GM18517 (cell line): ENCODE data around the gene TP53TG3C.
"Not testable (repeated sequence)": the region's sequence is repeated elsewhere in the genome, so short reads cannot be mapped to it uniquely, and the experiment has no call there.

Experiments used
- ATAC-seq: cut with Tn5 transposase; IDR thresholded peaks from one replicate; pipeline ENCODE4 v1.9.1; 2021; ENCODE audit warnings: mild to moderate bottlenecking, moderate library complexity; ENCODE audit not compliant: unreplicated experiment

Gene TP53TG3C

DNA sequence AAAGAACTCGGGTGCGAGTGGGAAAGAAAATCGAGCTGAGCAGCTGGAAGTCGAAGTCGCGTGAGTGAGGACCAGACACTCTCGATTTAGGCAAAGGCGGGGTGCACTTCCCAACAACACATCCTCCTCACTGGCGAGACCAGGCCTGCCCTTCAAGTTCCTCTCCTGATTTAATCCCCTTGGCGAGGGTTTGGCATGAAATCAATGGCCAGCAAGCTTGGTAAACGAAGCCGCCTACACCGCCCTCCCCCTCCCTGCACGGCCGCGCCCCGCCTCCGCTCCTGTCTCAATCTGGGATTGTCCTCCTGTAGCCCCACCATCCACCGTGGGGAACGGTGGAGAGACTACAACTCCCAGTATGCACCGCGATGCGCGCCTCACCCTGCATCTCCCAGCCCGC lies at the start of gene TP53TG3C:
TSS of gene TP53TG3C (plus strand) at position 301 of the 400 bp plus-strand sequence. CDS start at position 369, 68 bp downstream.
- not testable (repeated sequence) for ATAC-seq
